Measurements from ENCODE around the gene ATP8A1. TPM values are rescaled to one million over a fixed set of nuclear protein-coding genes. Genes with fewer than 3 reads are reported as not detected.

ATP8A1 gene
- total RNA-seq, 1 donor from 2014 or later = 2.4 TPM

DNA sequence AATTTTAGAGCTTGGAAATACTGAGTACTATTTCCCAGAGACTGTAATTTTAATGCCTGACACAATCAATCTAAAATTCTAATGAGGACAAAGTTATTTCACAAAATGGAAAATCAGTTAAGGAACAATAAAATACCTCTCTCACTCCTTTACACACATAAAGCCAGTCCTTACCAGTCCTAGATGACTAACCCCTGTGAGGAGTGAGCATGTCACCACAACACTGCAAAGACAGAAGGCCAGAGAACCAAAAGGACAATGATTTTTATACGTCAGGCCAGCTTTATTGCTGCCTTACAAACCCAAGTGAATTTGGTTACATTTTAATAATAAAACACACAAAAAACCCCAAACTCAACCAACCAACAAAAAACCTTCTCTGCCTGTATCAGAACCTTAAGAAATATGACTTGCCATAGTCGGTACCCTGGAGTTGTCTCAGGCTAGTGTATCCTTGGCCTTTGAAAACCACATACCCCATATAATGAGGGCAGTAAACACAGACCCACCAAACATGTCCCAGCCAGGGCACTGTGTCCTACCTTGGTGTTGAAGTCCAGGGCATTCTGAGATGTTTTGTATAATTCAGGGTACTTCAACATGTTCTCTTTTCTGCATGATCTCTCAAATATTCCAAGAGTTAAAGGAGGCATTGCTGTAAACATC is 202.0 kb downstream of the ATP8A1 start:
- H3K4me1 Mint-ChIP-seq (ENCODE audit: unreplicated experiment) = peaks cover 28% of the 10 kb centered on the region
- no peak for DNase-seq (ENCODE audit: extremely low spot score, unreplicated experiment)
- H3K9me3 Mint-ChIP-seq (ENCODE audit: unreplicated experiment) = no peaks in the 10 kb centered on the region
- H3K27me3 Mint-ChIP-seq (ENCODE audit: unreplicated experiment) = no peaks in the 10 kb centered on the region
- H3K4me3 Mint-ChIP-seq (ENCODE audit: unreplicated experiment) = no peak overlapping the region
- TF ChIP-seq, protein P1, sequence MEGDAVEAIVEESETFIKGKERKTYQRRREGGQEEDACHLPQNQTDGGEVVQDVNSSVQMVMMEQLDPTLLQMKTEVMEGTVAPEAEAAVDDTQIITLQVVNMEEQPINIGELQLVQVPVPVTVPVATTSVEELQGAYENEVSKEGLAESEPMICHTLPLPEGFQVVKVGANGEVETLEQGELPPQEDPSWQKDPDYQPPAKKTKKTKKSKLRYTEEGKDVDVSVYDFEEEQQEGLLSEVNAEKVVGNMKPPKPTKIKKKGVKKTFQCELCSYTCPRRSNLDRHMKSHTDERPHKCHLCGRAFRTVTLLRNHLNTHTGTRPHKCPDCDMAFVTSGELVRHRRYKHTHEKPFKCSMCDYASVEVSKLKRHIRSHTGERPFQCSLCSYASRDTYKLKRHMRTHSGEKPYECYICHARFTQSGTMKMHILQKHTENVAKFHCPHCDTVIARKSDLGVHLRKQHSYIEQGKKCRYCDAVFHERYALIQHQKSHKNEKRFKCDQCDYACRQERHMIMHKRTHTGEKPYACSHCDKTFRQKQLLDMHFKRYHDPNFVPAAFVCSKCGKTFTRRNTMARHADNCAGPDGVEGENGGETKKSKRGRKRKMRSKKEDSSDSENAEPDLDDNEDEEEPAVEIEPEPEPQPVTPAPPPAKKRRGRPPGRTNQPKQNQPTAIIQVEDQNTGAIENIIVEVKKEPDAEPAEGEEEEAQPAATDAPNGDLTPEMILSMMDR (IDR thresholded peaks at IDR 0.05) = no peak
- no peaks in the 10 kb centered on the region for H3K36me3 Mint-ChIP-seq (ENCODE audit: unreplicated experiment)
- H3K27ac Mint-ChIP-seq (ENCODE audit: unreplicated experiment) = no peak overlapping the region

- H3K27ac Mint-ChIP-seq (ENCODE audit: unreplicated experiment) = no peak overlapping the region
- no peaks in the 10 kb centered on the region for H3K36me3 Mint-ChIP-seq (ENCODE audit: unreplicated experiment)
- H3K4me1 Mint-ChIP-seq (ENCODE audit: unreplicated experiment) = peaks cover 23% of the 10 kb centered on the region
- no peak for DNase-seq (ENCODE audit: extremely low spot score, unreplicated experiment)
- no peaks in the 10 kb centered on the region for H3K9me3 Mint-ChIP-seq (ENCODE audit: unreplicated experiment)
- TF ChIP-seq, protein P1 (IDR thresholded peaks at IDR 0.05) = no peak
- no peak overlapping the region for H3K4me3 Mint-ChIP-seq (ENCODE audit: unreplicated experiment)
- H3K27me3 Mint-ChIP-seq (ENCODE audit: unreplicated experiment) = no peaks in the 10 kb centered on the region
Observed at GRCh38 chr4:42453612-42454011, 203.3 kb downstream of the ATP8A1 start.

DNA sequence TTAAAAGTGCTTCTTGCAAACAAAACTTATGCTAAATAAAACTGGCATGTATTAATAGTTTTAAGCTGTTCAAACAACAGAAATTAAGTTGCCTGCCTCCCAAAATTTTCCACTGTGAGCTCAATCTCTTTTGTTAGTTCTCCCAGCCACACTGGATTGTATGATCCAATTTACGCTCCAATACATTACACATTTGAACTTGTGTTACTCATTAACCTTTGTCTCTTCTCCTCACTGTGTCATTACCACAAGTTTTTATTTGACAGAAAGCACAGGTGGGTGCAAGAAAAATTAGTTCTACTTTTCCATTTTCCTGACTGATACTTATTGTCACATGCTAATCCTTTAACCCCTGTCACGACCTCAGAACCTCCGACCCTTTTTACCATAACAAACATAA is 204.1 kb downstream of the ATP8A1 start:
- Mint-ChIP-seq H3K4me3 (ENCODE audit: unreplicated experiment) (no peak overlapping the region), H3K9me3 (ENCODE audit: unreplicated experiment) (no peaks in the 10 kb centered on the region), H3K4me1 (ENCODE audit: unreplicated experiment) (peaks cover 17% of the 10 kb centered on the region), H3K27me3 (ENCODE audit: unreplicated experiment) (no peaks in the 10 kb centered on the region), H3K27ac (ENCODE audit: unreplicated experiment) (no peak overlapping the region), H3K36me3 (ENCODE audit: unreplicated experiment) (no peaks in the 10 kb centered on the region)
- TF ChIP-seq, protein P1 (IDR thresholded peaks at IDR 0.05) = no peak
- no peak for DNase-seq (ENCODE audit: extremely low spot score, unreplicated experiment)

DNA sequence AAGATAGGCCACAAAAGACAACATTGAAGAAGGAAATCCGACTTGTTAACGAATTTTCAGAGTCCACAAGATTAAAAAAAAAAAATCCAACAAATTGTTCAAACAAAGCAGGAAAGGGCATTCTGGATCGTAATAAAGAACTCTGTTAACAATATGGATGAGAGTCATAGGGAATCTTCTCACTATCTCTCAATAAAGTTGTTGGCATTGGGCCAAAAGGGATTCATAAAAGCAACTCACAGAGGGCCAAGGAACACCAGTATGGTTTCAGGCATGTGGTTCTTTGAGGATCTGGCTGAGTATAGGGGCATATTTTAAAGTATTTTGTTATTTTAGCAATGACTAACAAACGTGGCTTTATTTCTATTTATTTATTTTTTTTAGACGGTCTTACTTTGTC is 210.1 kb downstream of the ATP8A1 start:
- Mint-ChIP-seq H3K36me3 (ENCODE audit: unreplicated experiment) (peaks cover 1% of the 10 kb centered on the region), H3K27ac (ENCODE audit: unreplicated experiment) (no peak overlapping the region), H3K27me3 (ENCODE audit: unreplicated experiment) (no peaks in the 10 kb centered on the region), H3K9me3 (ENCODE audit: unreplicated experiment) (no peaks in the 10 kb centered on the region), H3K4me3 (ENCODE audit: unreplicated experiment) (no peak overlapping the region), H3K4me1 (ENCODE audit: unreplicated experiment) (peaks cover 8% of the 10 kb centered on the region)
- TF ChIP-seq, protein P1 (IDR thresholded peaks at IDR 0.05) = no peak
- DNase-seq (ENCODE audit: extremely low spot score, unreplicated experiment) = no peak

DNA sequence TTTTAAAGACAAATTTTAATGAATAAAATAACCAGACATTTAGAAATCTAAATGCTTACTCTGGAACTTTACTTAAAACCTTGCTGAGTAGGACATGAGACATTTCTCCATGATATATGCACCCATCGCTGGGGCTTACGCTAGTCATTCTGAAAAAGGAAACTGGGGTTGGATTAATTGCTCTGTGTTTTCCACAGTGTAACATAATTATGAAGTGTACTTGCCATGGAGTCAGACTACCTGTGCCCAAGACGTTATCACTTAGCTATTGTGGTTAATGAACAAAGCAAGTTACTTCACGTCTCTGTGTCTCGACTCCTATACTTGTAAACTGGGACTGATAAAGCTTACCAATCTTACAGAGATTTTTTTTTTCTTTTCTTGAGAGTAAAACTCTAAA is 211.9 kb downstream of the ATP8A1 start:
- Mint-ChIP-seq H3K27ac (ENCODE audit: unreplicated experiment) (no peak overlapping the region), H3K27me3 (ENCODE audit: unreplicated experiment) (no peaks in the 10 kb centered on the region), H3K36me3 (ENCODE audit: unreplicated experiment) (peaks cover 1% of the 10 kb centered on the region), H3K9me3 (ENCODE audit: unreplicated experiment) (no peaks in the 10 kb centered on the region), H3K4me1 (ENCODE audit: unreplicated experiment) (no peaks in the 10 kb centered on the region), H3K4me3 (ENCODE audit: unreplicated experiment) (no peak overlapping the region)
- TF ChIP-seq, protein P1 (IDR thresholded peaks at IDR 0.05) = no peak
- no peak for DNase-seq (ENCODE audit: extremely low spot score, unreplicated experiment)

Measured in osteocyte (in vitro differentiated cells).